ENCODE data around the gene DDRGK1. TPM values are rescaled to one million over a fixed set of nuclear protein-coding genes. Genes with fewer than 3 reads are reported as not detected.
A peak's percentile ranks its signal among the peaks of the same experiment; 100 is the strongest.

DDRGK1 gene
- total and polyA plus RNA-seq, 7 donors = 36.6 to 82.2 (median 49.7) TPM

GRCh38 chr20:3237958-3238615 is 33.6 kb upstream of the DDRGK1 start:
- 6 to 7% (median 7%) methylated on average over 33 to 59 of the region's 59 CpGs for WGBS, 3 donors
- Histone ChIP-seq H3K9me3 (no peaks in the 10 kb centered on the region), H3K27me3 (ENCODE audit: insufficient read depth in 3 of 3, low read length in 2 of 3) (peaks cover 0 to 44% (median 28%) of the 10 kb centered on the region in 3 donors), H3K4me3 (peak overlapping the region; percentile 84), H3K36me3 (ENCODE audit: insufficient read depth in 1 of 2, low read depth in 1 of 2) (no peaks in the 10 kb centered on the region), H3K27ac (no peak overlapping the region), H3K4me1 (peaks cover 6% of the 10 kb centered on the region)
- ATAC-seq (peak in 1 of 4 donors; percentile 8), DNase-seq (no peak)
- intact Hi-C loops (cut with DNase I) = no loop called here
- TF ChIP-seq CTCF (IDR thresholded peaks at IDR 0.05) = no peak

GRCh38 chr20:3237011-3237957 is 32.8 kb upstream of the DDRGK1 start:
- 56 to 69% (median 58%) methylated on average over 24 to 25 of the region's 25 CpGs for WGBS, 3 donors
- Histone ChIP-seq H3K9me3 (no peaks in the 10 kb centered on the region), H3K4me1 (peaks cover 6% of the 10 kb centered on the region), H3K27me3 (ENCODE audit: insufficient read depth in 3 of 3, low read length in 2 of 3) (peaks cover 0 to 42% (median 28%) of the 10 kb centered on the region in 3 donors), H3K27ac (no peak overlapping the region), H3K36me3 (ENCODE audit: insufficient read depth in 1 of 2, low read depth in 1 of 2) (no peaks in the 10 kb centered on the region), H3K4me3 (peak overlapping the region; percentile 84)
- no peak for DNase-seq
- no peak for TF ChIP-seq CTCF (IDR thresholded peaks at IDR 0.05)
- intact Hi-C loops (cut with DNase I) = no loop called here
- no peak for ATAC-seq

- Histone ChIP-seq H3K4me1 (peaks cover 6% of the 10 kb centered on the region), H3K9me3 (no peaks in the 10 kb centered on the region), H3K27me3 (ENCODE audit: insufficient read depth in 3 of 3, low read length in 2 of 3) (peaks cover 0 to 40% (median 27%) of the 10 kb centered on the region in 3 donors), H3K27ac (no peak overlapping the region), H3K36me3 (ENCODE audit: insufficient read depth in 1 of 2, low read depth in 1 of 2) (no peaks in the 10 kb centered on the region), H3K4me3 (no peak overlapping the region)
- TF ChIP-seq CTCF (IDR thresholded peaks at IDR 0.05) = no peak
- ATAC-seq = no peak
- DNase-seq = no peak
- 74 to 78% (median 74%) methylated on average over 4 of the region's 4 CpGs for WGBS, 3 donors
- intact Hi-C loops (cut with DNase I) = no loop called here
These were observed 31.3 kb upstream of the DDRGK1 start for GRCh38 chr20:3235666-3236324.

DNA sequence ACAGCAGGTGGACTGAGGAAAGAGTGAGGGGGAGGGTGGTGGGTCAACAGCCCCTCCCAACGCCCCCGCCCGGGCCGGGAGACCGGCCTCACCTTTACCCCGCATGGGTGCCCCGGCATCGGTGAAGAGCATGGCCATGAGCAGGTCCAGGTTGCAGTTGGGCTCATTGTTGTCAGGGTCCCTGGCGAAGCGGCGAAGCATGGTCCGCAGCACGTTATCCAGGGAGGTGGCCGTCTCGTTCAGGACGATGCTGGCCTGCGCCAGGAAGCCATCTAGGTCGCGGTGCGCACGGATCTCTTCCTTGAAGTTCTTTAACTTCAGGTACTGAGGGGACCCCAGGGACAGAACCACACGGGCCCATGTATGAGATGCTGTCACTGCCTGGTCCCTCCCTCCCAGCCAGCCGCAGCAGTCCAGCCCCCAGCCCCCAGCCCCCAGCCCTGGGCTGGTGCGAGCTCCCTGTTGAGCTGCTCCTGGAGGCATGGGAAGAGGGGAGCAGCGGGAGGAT is 29.6 kb upstream of the DDRGK1 start:
- Histone ChIP-seq H3K4me3 (no peak overlapping the region), H3K27me3 (ENCODE audit: insufficient read depth in 3 of 3, low read length in 2 of 3) (peaks cover 0 to 23% (median 17%) of the 10 kb centered on the region in 3 donors), H3K4me1 (no peaks in the 10 kb centered on the region), H3K9me3 (no peaks in the 10 kb centered on the region), H3K36me3 (ENCODE audit: insufficient read depth in 1 of 2, low read depth in 1 of 2) (no peaks in the 10 kb centered on the region), H3K27ac (no peak overlapping the region)
- intact Hi-C loops (cut with DNase I) = no loop called here
- DNase-seq = no peak
- TF ChIP-seq CTCF (IDR thresholded peaks at IDR 0.05) = no peak
- WGBS, 3 donors = 85 to 87% (median 87%) methylated on average over 23 to 25 of the region's 25 CpGs
- ATAC-seq = no peak
